H1 (cell line): ENCODE data around the gene RNF214. TPM values are rescaled to one million over a fixed set of nuclear protein-coding genes. Genes with fewer than 3 reads are reported as not detected.

ENCODE experiments used
- polyA plus RNA-seq, 7 experiments: library from polyadenylated mRNA; depleted of rRNA in 3 of 7; stranded (reverse) in 5 of 7; unstranded in 2 of 7; fragments of >200 nt in 5 of 7; fragments of 200-250 nt in 2 of 7; gene quantifications; 1 replicate in 5 of 7; 2 replicates in 1 of 7; 4 replicates in 1 of 7; pipeline versions ENCODE4 v1.2.1 to v1.2.3, GENCODE V29; 2011 to 2013; ENCODE audit warnings: missing spikeins in 2 of 7, mixed read lengths in 2 of 7
- total RNA-seq: library from RNA; stranded (reverse); fragmentation: NEBNext Ultra II Directional; extraction: Animal tissue kit (Norgen Biotek cat#: 25700); gene quantifications from 2 replicates; pipeline ENCODE4 v1.2.1, GENCODE V29; 2021
- TF ChIP-seq, protein P1 (sequence below): fragments of 300-600 bp; sonication (generic); IDR thresholded peaks from 2 replicates; pipeline ENCODE4 v1.7.1; 2012; ENCODE audit warnings: low read length, moderate library complexity, mild to moderate bottlenecking, inconsistent platforms; ENCODE audit not compliant: insufficient replicate concordance

The RNF214 gene
- total and polyA plus RNA-seq, 2 of the 8 experiments (the other 6 are each of a cell fraction or from before 2014, with no cell fraction given), result 34.9 to 35.6 TPM

DNA sequence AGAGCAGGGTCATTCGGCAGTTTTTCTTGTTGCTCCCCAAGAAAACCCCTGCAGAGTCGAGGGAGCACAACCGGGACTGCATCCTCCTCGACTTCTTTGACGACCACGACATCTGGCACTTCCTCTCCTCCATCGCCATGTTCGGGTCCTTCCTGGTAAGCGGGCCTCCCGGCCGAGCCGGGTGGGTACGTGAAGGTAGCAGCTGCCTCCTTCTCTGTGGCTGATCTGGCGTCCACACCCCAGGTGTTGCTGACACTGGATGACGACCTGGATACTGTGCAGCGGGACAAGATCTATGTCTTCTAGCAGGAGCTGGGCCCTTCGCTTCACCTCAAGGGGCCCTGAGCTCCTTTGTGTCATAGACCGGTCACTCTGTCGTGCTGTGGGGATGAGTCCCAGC lies 36.7 kb upstream of the RNF214 start (continued):
- TF ChIP-seq, protein P1, sequence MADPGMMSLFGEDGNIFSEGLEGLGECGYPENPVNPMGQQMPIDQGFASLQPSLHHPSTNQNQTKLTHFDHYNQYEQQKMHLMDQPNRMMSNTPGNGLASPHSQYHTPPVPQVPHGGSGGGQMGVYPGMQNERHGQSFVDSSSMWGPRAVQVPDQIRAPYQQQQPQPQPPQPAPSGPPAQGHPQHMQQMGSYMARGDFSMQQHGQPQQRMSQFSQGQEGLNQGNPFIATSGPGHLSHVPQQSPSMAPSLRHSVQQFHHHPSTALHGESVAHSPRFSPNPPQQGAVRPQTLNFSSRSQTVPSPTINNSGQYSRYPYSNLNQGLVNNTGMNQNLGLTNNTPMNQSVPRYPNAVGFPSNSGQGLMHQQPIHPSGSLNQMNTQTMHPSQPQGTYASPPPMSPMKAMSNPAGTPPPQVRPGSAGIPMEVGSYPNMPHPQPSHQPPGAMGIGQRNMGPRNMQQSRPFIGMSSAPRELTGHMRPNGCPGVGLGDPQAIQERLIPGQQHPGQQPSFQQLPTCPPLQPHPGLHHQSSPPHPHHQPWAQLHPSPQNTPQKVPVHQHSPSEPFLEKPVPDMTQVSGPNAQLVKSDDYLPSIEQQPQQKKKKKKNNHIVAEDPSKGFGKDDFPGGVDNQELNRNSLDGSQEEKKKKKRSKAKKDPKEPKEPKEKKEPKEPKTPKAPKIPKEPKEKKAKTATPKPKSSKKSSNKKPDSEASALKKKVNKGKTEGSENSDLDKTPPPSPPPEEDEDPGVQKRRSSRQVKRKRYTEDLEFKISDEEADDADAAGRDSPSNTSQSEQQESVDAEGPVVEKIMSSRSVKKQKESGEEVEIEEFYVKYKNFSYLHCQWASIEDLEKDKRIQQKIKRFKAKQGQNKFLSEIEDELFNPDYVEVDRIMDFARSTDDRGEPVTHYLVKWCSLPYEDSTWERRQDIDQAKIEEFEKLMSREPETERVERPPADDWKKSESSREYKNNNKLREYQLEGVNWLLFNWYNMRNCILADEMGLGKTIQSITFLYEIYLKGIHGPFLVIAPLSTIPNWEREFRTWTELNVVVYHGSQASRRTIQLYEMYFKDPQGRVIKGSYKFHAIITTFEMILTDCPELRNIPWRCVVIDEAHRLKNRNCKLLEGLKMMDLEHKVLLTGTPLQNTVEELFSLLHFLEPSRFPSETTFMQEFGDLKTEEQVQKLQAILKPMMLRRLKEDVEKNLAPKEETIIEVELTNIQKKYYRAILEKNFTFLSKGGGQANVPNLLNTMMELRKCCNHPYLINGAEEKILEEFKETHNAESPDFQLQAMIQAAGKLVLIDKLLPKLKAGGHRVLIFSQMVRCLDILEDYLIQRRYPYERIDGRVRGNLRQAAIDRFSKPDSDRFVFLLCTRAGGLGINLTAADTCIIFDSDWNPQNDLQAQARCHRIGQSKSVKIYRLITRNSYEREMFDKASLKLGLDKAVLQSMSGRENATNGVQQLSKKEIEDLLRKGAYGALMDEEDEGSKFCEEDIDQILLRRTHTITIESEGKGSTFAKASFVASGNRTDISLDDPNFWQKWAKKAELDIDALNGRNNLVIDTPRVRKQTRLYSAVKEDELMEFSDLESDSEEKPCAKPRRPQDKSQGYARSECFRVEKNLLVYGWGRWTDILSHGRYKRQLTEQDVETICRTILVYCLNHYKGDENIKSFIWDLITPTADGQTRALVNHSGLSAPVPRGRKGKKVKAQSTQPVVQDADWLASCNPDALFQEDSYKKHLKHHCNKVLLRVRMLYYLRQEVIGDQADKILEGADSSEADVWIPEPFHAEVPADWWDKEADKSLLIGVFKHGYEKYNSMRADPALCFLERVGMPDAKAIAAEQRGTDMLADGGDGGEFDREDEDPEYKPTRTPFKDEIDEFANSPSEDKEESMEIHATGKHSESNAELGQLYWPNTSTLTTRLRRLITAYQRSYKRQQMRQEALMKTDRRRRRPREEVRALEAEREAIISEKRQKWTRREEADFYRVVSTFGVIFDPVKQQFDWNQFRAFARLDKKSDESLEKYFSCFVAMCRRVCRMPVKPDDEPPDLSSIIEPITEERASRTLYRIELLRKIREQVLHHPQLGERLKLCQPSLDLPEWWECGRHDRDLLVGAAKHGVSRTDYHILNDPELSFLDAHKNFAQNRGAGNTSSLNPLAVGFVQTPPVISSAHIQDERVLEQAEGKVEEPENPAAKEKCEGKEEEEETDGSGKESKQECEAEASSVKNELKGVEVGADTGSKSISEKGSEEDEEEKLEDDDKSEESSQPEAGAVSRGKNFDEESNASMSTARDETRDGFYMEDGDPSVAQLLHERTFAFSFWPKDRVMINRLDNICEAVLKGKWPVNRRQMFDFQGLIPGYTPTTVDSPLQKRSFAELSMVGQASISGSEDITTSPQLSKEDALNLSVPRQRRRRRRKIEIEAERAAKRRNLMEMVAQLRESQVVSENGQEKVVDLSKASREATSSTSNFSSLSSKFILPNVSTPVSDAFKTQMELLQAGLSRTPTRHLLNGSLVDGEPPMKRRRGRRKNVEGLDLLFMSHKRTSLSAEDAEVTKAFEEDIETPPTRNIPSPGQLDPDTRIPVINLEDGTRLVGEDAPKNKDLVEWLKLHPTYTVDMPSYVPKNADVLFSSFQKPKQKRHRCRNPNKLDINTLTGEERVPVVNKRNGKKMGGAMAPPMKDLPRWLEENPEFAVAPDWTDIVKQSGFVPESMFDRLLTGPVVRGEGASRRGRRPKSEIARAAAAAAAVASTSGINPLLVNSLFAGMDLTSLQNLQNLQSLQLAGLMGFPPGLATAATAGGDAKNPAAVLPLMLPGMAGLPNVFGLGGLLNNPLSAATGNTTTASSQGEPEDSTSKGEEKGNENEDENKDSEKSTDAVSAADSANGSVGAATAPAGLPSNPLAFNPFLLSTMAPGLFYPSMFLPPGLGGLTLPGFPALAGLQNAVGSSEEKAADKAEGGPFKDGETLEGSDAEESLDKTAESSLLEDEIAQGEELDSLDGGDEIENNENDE, result no peak
